Smooth muscle cell of trachea (primary cell): Measurements from ENCODE around the gene RUVBL1. TPM values are rescaled to one million over a fixed set of nuclear protein-coding genes. Genes with fewer than 3 reads are reported as not detected.

Source experiments
- total RNA-seq: library from RNA; depleted of rRNA; stranded (reverse); fragments of >200 nt; gene quantifications from 2 replicates; pipeline ENCODE4 v1.2.1, GENCODE V29; 2014

The RUVBL1 gene
- 44.5 and 71.9 TPM in 2 replicates for total RNA-seq

DNA sequence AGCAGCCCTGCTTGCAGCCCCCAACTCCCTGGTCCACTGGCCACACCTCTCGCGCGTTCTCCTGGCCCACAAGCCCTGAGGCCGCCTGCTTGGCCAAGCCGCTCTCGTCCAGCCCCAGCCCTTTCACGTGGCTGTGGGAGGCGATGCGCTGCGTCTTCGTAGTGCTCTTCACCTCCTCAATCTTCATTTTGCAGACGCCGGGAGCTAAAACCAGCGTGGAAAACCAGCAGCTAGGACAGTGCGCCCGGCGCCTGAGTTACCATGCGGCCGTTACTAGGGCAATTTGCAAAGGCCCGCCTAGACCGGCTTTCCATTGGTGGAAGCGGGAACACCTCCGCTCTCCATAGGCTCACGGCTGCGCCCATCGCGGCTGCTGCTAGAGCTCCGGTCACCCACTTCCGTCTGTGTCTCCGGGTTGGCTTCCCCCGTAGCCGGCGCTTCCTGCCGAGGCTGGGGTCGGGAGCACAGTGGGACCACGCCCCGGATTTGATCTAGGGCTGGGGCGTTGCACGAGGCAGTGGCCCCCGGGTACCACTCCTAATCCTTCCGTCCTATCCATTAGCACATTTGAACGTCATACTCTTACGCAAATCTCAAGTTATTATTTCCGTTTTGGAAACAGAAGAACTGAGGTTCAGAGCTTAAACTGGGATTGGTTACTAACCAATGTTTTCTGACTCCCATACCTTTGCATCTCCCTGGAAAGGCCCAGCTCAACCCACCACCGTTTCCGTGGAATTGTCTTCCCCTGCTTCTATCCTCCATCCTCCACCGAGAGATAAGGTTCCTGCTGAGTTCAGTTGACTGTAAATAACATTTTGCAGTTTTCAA lies at the start of gene RUVBL1:
RUVBL1 (minus strand) TSS at position 275 of the 831 bp plus-strand sequence; CDS start at position 187, 88 bp downstream.

GRCh38 chr3:128153156-128154041 lies 29.8 kb upstream of the RUVBL1 start, which contains the start of gene EEFSEC:
Gene EEFSEC (plus strand): TSS chr3:128153481. CDS start chr3:128153508, 27 bp downstream.

GRCh38 chr3:128051837-128052594 lies 71.6 kb downstream of the RUVBL1 start, which contains the start of gene SEC61A1:
Gene SEC61A1 (plus strand): TSS chr3:128052437. CDS start chr3:128052553, 116 bp downstream.

Other genes with a start within 250 kb of the RUVBL1 start
- gene KBTBD12, start 208.6 kb downstream of the RUVBL1 start, total RNA-seq, result not detected in 2 replicates
- gene SEC61A1, start 71.4 kb downstream of the RUVBL1 start, total RNA-seq, result 370 and 409 TPM in 2 replicates
- 3.6 and 6.7 TPM in 2 replicates for gene EEFSEC, start 29.7 kb upstream of the RUVBL1 start, total RNA-seq